ENCODE data around the gene MGAT5B. TPM values are rescaled to one million over a fixed set of nuclear protein-coding genes. Genes with fewer than 3 reads are reported as not detected.

Gene MGAT5B
- total RNA-seq, 2 donors from 2014 or later: 3.6 TPM; not detected in 1

GRCh38 chr17:76877437-76877836 is 9.2 kb downstream of the MGAT5B start:
- ATAC-seq: no peak
- no peak overlapping the region for H3K4me3 ChIP-seq
- TF ChIP-seq POLR2A (IDR thresholded peaks at IDR 0.05) (no peak), CTCF (IDR thresholded peaks at IDR 0.05) (no peak)

GRCh38 chr17:76878568-76878967 is 10.4 kb downstream of the MGAT5B start:
- Histone ChIP-seq H3K9me3 (no peaks in the 10 kb centered on the region), H3K4me1 (no peaks in the 10 kb centered on the region), H3K27me3 (no peaks in the 10 kb centered on the region), H3K27ac (no peak overlapping the region), H3K4me3 (no peak overlapping the region), H3K36me3 (replicated peaks in 1 of 2; ENCODE audit: insufficient read depth in 1 of 2, low read depth in 2 of 2) (no peaks in the 10 kb centered on the region)
- intact Hi-C loops (cut with DNase I): no loop called here
- ATAC-seq (no peak), DNase-seq (no peak)
- no peak for TF ChIP-seq POLR2A (IDR thresholded peaks at IDR 0.05)
- TF ChIP-seq CTCF (IDR thresholded peaks at IDR 0.05): no peak
- WGBS, 2 donors: 56 to 78% methylated on average over 6 of the region's 6 CpGs

More at GRCh38 chr17:76877437-76877836, 9.2 kb downstream of the MGAT5B start:
- Histone ChIP-seq H3K4me1 (no peaks in the 10 kb centered on the region), H3K27me3 (no peaks in the 10 kb centered on the region), H3K27ac (no peak overlapping the region), H3K36me3 (replicated peaks in 1 of 2; ENCODE audit: insufficient read depth in 1 of 2, low read depth in 2 of 2) (no peaks in the 10 kb centered on the region), H3K9me3 (no peaks in the 10 kb centered on the region)
- WGBS, 2 donors: 56 to 72% methylated on average over 4 to 9 of the region's 9 CpGs
- DNase-seq: no peak
- intact Hi-C loops (cut with DNase I): no loop called here

- ATAC-seq: no peak
- Histone ChIP-seq H3K4me3 (no peak overlapping the region), H3K36me3 (replicated peaks in 1 of 2; ENCODE audit: insufficient read depth in 1 of 2, low read depth in 2 of 2) (no peaks in the 10 kb centered on the region), H3K9me3 (no peaks in the 10 kb centered on the region), H3K27me3 (no peaks in the 10 kb centered on the region), H3K27ac (no peak overlapping the region), H3K4me1 (no peaks in the 10 kb centered on the region)
- 78 to 87% methylated on average over 3 to 14 of the region's 14 CpGs for WGBS, 2 donors
- DNase-seq: no peak
- intact Hi-C loops (cut with DNase I): no loop called here
- no peak for TF ChIP-seq POLR2A (IDR thresholded peaks at IDR 0.05)
- no peak for TF ChIP-seq CTCF (IDR thresholded peaks at IDR 0.05)
These were observed 11.1 kb downstream of the MGAT5B start for GRCh38 chr17:76879254-76879653.

GRCh38 chr17:76879691-76880090 is 11.5 kb downstream of the MGAT5B start:
- TF ChIP-seq POLR2A (IDR thresholded peaks at IDR 0.05) (no peak), CTCF (IDR thresholded peaks at IDR 0.05) (no peak)
- ATAC-seq (no peak), DNase-seq (no peak)
- no peak overlapping the region for H3K4me3 ChIP-seq
- intact Hi-C loops (cut with DNase I): no loop called here
- WGBS, 2 donors: 47 to 49% methylated on average over 10 of the region's 10 CpGs
- no peak overlapping the region for H3K27ac ChIP-seq
- H3K9me3 ChIP-seq: no peaks in the 10 kb centered on the region
- no peaks in the 10 kb centered on the region for H3K36me3 ChIP-seq (replicated peaks in 1 of 2; ENCODE audit: insufficient read depth in 1 of 2, low read depth in 2 of 2)
- no peaks in the 10 kb centered on the region for H3K27me3 ChIP-seq
- no peaks in the 10 kb centered on the region for H3K4me1 ChIP-seq

GRCh38 chr17:76880268-76880667 is 12.1 kb downstream of the MGAT5B start:
- 13 to 22% methylated on average over 9 to 10 of the region's 10 CpGs for WGBS, 2 donors
- TF ChIP-seq CTCF (IDR thresholded peaks at IDR 0.05): no peak
- intact Hi-C loops (cut with DNase I): no loop called here

More at GRCh38 chr17:76880268-76880667, 12.1 kb downstream of the MGAT5B start:
- no peaks in the 10 kb centered on the region for H3K4me1 ChIP-seq
- DNase-seq: no peak
- no peaks in the 10 kb centered on the region for H3K9me3 ChIP-seq
- H3K36me3 ChIP-seq (replicated peaks in 1 of 2; ENCODE audit: insufficient read depth in 1 of 2, low read depth in 2 of 2): no peaks in the 10 kb centered on the region
- no peak overlapping the region for H3K27ac ChIP-seq
- H3K4me3 ChIP-seq: no peak overlapping the region
- H3K27me3 ChIP-seq: no peaks in the 10 kb centered on the region
- no peak for ATAC-seq

All from body of pancreas (tissue), 4 donors.